GM18508 (cell line): ENCODE data around the gene DNAJB12.
"Not testable (repeated sequence)": the region's sequence is repeated elsewhere in the genome, so short reads cannot be mapped to it uniquely, and the experiment has no call there.

ENCODE experiments used
- ATAC-seq: cut with Tn5 transposase; IDR thresholded peaks from one replicate; pipeline ENCODE4 v1.9.1; 2021; ENCODE audit warnings: moderate number of reproducible peaks; ENCODE audit not compliant: insufficient read depth, unreplicated experiment

Gene DNAJB12

GRCh38 chr10:72297281-72297804 is 57.4 kb downstream of the DNAJB12 start:
- ATAC-seq = peak; percentile 43

- not testable (repeated sequence) for ATAC-seq
These were observed 57.9 kb downstream of the DNAJB12 start for GRCh38 chr10:72296829-72297280.

GRCh38 chr10:72295330-72295910 is 59.3 kb downstream of the DNAJB12 start:
- ATAC-seq = no peak

- ATAC-seq = no peak
These were observed 62.5 kb downstream of the DNAJB12 start for GRCh38 chr10:72292223-72292691.

GRCh38 chr10:72291019-72291532 is 63.6 kb downstream of the DNAJB12 start:
- no peak for ATAC-seq

GRCh38 chr10:72285972-72286521 is 68.7 kb downstream of the DNAJB12 start:
- no peak for ATAC-seq

- no peak for ATAC-seq
These were observed 71.6 kb downstream of the DNAJB12 start for GRCh38 chr10:72283131-72283530.
